Measurements from ENCODE around the gene FAM32A. TPM values are rescaled to one million over a fixed set of nuclear protein-coding genes. Genes with fewer than 3 reads are reported as not detected.

Gene FAM32A
- polyA plus RNA-seq, 3 donors: 127 to 130 (median 129) TPM

GRCh38 chr19:16200038-16201010 lies 15.1 kb downstream of the FAM32A start:
- no peak for DNase-seq (ENCODE audit: low read depth in 3 of 3, low spot score in 2 of 3)

- no peak for DNase-seq (ENCODE audit: low read depth in 3 of 3, low spot score in 2 of 3)
Observed at GRCh38 chr19:16201011-16201391, 15.8 kb downstream of the FAM32A start.

GRCh38 chr19:16202320-16203255 lies 17.4 kb downstream of the FAM32A start:
- no peak for DNase-seq (ENCODE audit: low read depth in 3 of 3, low spot score in 2 of 3)

DNA sequence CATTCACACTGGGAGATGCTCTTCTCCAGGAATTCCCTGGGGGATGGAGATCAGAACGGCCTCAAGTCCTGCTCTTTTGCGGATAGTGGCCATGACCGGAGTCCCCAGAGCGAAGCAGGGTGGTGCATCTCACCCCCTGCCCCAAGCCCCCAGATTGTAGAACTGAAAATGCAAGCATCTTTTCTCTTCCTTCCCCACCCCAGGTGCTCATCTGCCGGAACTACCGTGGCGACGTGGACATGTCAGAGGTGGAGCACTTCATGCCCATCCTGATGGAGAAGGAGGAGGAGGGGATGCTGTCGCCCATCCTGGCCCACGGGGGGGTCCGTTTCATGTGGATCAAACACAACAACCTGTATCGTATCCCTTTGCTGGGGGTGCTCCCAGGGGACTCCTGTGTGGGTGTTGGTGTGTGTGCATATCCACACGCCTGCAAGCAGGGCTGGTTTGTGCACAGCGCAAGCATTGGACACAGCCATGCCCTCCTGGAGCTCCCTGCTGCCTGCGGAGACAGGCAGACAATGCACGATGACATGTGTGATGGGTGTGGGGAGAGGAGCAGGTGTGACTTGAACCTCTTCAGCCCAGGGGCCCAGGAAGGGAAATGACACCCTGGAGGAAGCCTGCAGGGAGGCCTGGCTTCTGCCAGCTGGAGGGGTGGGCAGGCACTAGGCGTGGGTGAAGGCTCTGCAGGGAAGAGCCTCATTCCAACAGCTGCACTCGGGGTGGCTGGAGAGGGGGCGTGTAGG lies 18.2 kb downstream of the FAM32A start:
- DNase-seq (ENCODE audit: low read depth in 3 of 3, low spot score in 2 of 3): no peak

DNA sequence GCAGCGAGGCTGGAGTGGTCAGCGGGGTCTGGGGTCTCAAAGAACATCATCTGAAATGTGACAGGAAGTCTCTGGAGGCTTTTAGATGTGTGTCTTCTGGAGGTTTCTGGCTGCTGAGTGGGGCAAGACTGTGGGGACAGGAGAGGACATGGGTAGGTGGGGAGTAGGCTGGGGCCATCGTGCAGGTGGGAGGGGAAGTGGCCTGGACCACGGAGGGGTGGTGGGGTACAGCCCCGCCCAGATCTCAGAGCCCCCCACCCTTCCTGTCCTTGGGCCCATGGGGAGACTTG lies 18.7 kb downstream of the FAM32A start:
- DNase-seq (ENCODE audit: low read depth in 3 of 3, low spot score in 2 of 3): no peak

GRCh38 chr19:16205205-16206045 lies 20.2 kb downstream of the FAM32A start:
- no peak for DNase-seq (ENCODE audit: low read depth in 3 of 3, low spot score in 2 of 3)

GRCh38 chr19:16206046-16206605 lies 20.9 kb downstream of the FAM32A start:
- DNase-seq (ENCODE audit: low read depth in 3 of 3, low spot score in 2 of 3): no peak

DNA sequence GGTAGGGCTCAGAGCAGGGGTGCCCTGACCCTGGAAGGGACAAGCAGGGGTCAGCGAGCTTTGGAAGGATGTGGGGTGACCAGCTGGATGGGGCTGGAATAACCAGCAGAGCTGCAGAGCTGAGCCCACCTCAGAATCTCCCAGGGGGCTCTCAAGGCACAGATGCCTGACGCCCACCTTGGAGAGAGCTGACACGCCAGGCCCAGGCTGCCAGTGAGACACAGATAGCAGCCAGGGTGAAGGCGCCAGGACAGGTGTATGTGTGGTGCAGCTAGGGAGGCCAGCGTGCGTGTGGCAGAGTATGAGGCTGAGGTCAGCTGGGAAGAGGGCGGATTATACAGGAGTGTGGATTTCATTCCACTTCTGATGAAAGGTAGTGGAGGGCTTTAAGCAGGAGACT lies 21.4 kb downstream of the FAM32A start:
- DNase-seq (ENCODE audit: low read depth in 3 of 3, low spot score in 2 of 3): no peak

GRCh38 chr19:16207063-16207462 lies 21.9 kb downstream of the FAM32A start:
- DNase-seq (ENCODE audit: low read depth in 3 of 3, low spot score in 2 of 3): no peak

GRCh38 chr19:16207490-16208025 lies 22.3 kb downstream of the FAM32A start:
- no peak for DNase-seq (ENCODE audit: low read depth in 3 of 3, low spot score in 2 of 3)

- no peak for DNase-seq (ENCODE audit: low read depth in 3 of 3, low spot score in 2 of 3)
Observed at GRCh38 chr19:16208064-16208759, 23.0 kb downstream of the FAM32A start.

DNA sequence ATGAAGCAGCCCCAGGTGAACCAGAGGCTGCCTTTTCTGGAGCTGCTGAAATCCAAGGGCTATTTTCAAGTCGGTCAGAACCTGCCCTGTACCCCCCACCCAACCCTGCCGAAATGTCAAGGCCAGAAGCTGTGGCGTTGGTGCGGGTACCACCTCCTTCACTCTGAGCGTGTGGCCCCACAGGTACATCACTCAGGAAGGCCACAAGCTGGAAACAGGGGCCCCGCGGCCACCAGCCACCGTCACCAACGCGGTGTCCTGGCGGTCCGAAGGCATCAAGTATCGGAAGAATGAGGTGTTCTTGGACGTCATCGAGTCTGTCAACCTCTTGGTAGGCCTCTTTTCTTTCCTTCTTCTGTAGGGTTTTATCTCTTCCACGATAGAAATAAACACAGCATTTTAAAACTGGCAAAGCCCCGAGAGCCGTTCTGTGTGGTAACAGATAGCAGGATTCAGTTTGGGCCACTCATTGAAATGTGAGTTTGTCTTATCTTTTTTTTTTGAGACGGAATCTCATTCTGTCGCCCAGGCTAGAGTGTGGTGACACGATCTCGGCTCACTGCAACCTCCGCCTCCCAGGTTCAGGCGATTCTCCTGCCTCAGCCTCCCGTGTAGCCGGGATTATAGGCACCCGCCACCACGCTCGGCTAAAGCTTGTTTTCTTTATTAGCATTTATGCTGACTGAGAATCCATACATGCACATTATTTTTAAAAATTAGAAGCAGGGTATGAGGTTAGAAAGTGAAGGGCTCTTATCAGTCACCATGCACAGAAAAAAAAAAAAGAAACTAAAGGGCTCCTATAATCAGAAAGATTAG lies 23.8 kb downstream of the FAM32A start:
- DNase-seq (ENCODE audit: low read depth in 3 of 3, low spot score in 2 of 3): no peak

- DNase-seq (ENCODE audit: low read depth in 3 of 3, low spot score in 2 of 3): no peak
Observed at GRCh38 chr19:16210168-16210567, 25.0 kb downstream of the FAM32A start.

DNA sequence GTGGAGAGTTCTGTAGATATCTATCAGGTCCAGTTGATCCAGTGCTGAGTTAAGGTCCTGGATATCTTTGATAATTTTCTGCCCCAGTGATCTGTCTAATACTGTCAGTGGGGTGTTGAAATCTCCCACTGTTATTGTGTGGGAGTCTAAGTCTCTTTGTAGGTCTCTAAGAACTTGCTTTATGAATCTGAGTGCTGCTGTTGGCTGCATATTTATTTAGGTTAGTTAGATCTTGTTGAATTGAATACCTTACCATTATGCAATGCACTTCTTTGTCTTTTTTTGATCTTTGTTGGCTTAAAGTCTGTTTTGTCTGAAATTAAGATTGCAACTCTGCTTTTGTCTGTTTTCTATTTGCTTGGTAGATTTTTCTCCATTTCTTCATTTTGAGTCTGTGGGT lies 27.9 kb downstream of the FAM32A start:
- no peak for DNase-seq (ENCODE audit: low read depth in 3 of 3, low spot score in 2 of 3)

DNA sequence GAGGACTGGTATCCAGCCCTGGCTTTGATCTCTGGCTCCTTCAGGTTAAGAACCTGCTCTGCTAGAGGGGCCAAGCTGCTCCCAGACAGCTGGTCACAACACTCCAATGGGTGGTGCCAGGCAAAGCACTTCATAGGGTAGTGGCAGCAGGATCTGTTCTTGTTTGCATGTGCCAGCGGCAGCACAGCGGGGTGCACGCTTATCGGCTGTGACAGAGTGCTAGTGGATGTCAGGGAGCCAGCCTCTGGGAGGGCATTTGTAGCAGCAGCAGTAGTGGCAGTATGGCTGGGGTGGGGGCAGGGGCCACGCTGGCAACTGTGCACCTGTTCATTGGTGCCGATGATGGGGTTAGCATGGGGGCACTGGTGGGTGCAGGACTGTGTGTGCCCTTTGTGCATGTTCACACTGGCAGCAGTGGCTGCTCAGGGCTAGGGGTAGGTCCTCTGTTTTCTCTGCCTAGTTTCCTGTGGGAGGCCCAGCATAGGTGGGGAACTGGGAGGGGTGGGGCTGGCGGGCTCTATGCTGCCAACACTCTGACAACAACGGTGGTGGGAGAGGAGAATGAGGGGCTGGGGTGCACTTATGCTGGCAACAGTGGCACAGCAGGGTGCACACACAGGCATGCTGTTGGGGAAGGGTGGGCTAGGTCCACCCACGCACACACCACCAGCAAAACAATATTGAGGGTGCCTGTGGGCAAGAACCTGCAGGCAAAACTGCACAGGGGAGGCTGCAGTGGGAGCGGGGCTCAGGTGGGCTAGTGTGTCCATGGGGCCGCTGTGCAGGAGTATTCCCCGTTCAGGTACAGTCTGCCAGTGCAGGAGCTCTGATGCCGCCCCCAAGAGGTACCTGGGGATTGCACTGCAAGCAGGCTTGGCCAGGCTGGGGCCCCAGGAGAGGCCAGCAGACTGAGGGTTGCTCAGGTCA lies 31.8 kb downstream of the FAM32A start:
- no peak for DNase-seq (ENCODE audit: low read depth in 3 of 3, low spot score in 2 of 3)

DNA sequence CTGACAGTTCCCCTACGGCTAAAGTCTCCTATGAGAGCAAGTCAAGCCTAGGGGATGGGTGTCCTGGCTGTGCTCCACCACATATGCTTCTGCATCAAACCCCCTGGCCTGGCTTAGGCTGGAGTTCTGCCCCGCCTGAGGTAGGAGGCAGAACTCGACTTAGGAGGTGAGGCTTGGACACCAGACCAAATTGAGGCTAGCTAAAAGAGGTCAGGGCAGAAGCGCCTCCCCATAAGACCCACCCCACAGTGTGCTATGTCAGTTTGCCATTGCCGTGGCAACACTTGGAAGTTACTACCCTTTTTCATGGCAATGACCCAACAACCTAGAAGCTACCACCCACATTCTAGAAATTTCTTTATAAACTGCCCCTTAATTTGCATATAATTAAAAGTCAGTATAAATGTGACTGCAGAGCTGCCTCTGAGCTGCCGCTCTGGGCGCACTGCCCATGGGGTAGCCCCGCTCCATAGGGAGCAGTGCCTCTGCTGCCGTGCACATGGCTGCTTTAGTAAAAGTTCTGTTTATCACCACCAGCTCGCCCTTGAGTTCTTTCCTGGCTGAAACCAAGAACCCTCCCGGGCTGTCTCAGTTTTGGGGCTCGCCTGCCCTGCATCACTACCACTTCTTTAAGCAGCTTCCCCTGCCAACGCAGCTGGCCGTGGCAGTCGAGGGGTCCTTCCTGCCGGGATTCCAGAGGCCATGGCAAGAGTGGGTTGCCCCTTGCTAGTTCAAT lies 32.7 kb downstream of the FAM32A start:
- DNase-seq (ENCODE audit: low read depth in 3 of 3, low spot score in 2 of 3): no peak

Data from right renal cortex interstitium (tissue), 3 donors.